Measurements from ENCODE around the gene FGA.

DNA sequence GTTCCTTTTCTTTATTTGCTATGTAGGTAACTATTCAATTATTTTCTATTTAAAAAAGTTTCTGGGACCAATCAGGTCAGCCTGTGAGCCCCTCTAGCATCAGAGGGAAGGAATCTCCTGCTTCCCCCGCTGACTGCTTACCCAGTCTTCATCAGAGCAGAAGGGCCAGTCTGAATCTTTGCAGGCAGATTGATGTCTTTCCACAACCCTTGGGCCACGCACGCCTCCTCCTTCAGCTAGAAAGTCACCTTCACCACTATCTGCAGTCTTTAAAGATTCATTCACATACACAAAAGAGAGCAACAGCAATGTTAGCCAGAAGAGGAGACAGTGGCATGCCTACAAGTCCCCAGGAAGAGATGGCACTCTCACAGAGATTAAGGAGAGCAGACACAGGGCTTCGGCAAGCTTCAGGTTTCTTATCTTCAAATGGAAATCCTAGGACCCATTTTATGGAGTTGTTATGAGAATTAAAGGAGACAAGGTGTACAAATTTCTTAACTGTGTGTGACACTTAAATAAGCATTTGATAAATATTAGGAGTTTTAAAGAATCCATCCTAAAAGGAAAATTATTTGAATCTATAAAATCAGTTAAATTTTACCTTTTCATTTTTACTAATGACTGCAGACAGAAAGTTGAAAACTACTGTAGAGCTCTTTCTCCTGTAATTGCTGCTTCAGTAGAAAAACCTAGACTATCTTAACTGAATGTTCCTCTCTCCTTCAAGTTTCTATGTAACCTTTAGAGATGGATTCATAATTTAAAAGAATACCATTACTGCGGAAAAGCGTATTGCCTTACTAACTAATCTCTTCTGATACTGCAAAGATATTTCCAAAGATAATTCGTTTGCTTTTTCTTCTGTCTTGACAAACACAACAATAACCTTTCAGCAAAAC lies 995 bp downstream of the FGA start:
- TF ChIP-seq RAD21 (IDR thresholded peaks at IDR 0.05), result no peak
- TF ChIP-seq CTCF (IDR thresholded peaks at IDR 0.05; ENCODE audit: low read depth, low read length, missing input control), result no peak
- TF ChIP-seq ZBTB33 (IDR thresholded peaks at IDR 0.05), result no peak
- no peak for TF ChIP-seq REST (IDR thresholded peaks at IDR 0.05)
- no peak for TF ChIP-seq YY1 (IDR thresholded peaks at IDR 0.05)
